ENCODE results near the gene SEPTIN10. TPM values are rescaled to one million over a fixed set of nuclear protein-coding genes. Genes with fewer than 3 reads are reported as not detected.

SEPTIN10 gene
- total RNA-seq (ENCODE audit: unreplicated experiment), result 75.2 TPM
- long read RNA-seq, transcript SEPT10-202 (11 exons, 3,071 nt), result major isoform, 5 of 12 reads
- long read RNA-seq, partial matches to known transcripts, result 4 of 12 reads
- long read RNA-seq, other reads (novel, unspliced or antisense), result 2 of 12 reads

GRCh38 chr2:109613922-109614714 is at the start of gene SEPTIN10, which contains the start of gene SOWAHC:
TSS of gene SEPTIN10 (minus strand) at chr2:109613966. CDS start at chr2:109613827, 139 bp downstream.
TSS of gene SOWAHC (plus strand) at chr2:109614364. CDS start at chr2:109614490, 126 bp downstream.
- Mint-ChIP-seq H3K36me3 (ENCODE audit: unreplicated experiment) (no peaks in the 10 kb centered on the region), H3K4me3 (ENCODE audit: unreplicated experiment) (peak within 1 kb of the TSS; percentile 100), H3K27ac (ENCODE audit: unreplicated experiment) (peak within 1 kb of the TSS; percentile 90), H3K9me3 (ENCODE audit: unreplicated experiment) (peaks cover 8% of the 10 kb centered on the region), H3K27me3 (ENCODE audit: unreplicated experiment) (peaks cover 6% of the 10 kb centered on the region), H3K4me1 (ENCODE audit: low read depth, unreplicated experiment) (peaks cover 26% of the 10 kb centered on the region)
- DNase-seq, result peak; percentile 97
- TF ChIP-seq, protein P1, sequence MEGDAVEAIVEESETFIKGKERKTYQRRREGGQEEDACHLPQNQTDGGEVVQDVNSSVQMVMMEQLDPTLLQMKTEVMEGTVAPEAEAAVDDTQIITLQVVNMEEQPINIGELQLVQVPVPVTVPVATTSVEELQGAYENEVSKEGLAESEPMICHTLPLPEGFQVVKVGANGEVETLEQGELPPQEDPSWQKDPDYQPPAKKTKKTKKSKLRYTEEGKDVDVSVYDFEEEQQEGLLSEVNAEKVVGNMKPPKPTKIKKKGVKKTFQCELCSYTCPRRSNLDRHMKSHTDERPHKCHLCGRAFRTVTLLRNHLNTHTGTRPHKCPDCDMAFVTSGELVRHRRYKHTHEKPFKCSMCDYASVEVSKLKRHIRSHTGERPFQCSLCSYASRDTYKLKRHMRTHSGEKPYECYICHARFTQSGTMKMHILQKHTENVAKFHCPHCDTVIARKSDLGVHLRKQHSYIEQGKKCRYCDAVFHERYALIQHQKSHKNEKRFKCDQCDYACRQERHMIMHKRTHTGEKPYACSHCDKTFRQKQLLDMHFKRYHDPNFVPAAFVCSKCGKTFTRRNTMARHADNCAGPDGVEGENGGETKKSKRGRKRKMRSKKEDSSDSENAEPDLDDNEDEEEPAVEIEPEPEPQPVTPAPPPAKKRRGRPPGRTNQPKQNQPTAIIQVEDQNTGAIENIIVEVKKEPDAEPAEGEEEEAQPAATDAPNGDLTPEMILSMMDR (IDR thresholded peaks at IDR 0.05; ENCODE audit: partially characterized antibody, unreplicated experiment), result no peak

DNA sequence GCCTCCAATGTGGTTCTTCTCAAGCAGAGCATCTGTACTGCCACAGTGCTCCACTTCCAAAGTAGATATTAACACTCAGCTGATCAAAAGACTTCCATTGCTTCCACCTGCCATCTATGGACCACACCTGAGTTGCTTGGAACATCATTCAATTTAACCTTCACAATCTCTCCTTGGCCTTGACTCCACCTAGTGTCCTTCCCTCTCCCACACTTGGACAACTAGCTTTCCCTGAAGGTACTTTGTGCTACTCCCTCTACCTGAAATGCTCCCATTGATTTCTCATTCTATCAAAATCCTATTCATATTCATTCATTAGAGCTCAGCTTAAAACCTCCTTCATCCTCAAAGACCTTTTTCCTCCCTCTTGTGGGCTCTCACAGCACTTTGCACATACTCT is 49.1 kb upstream of the SEPTIN10 start:
- DNase-seq, result no peak
- H3K36me3 Mint-ChIP-seq (ENCODE audit: unreplicated experiment), result no peaks in the 10 kb centered on the region
- no peak overlapping the region for H3K4me3 Mint-ChIP-seq (ENCODE audit: unreplicated experiment)
- H3K4me1 Mint-ChIP-seq (ENCODE audit: low read depth, unreplicated experiment), result peaks cover 26% of the 10 kb centered on the region
- H3K27ac Mint-ChIP-seq (ENCODE audit: unreplicated experiment), result no peak overlapping the region
- peaks cover 15% of the 10 kb centered on the region for H3K9me3 Mint-ChIP-seq (ENCODE audit: unreplicated experiment)
- TF ChIP-seq, protein P1 (IDR thresholded peaks at IDR 0.05; ENCODE audit: partially characterized antibody, unreplicated experiment), result no peak
- peaks cover 5% of the 10 kb centered on the region for H3K27me3 Mint-ChIP-seq (ENCODE audit: unreplicated experiment)

DNA sequence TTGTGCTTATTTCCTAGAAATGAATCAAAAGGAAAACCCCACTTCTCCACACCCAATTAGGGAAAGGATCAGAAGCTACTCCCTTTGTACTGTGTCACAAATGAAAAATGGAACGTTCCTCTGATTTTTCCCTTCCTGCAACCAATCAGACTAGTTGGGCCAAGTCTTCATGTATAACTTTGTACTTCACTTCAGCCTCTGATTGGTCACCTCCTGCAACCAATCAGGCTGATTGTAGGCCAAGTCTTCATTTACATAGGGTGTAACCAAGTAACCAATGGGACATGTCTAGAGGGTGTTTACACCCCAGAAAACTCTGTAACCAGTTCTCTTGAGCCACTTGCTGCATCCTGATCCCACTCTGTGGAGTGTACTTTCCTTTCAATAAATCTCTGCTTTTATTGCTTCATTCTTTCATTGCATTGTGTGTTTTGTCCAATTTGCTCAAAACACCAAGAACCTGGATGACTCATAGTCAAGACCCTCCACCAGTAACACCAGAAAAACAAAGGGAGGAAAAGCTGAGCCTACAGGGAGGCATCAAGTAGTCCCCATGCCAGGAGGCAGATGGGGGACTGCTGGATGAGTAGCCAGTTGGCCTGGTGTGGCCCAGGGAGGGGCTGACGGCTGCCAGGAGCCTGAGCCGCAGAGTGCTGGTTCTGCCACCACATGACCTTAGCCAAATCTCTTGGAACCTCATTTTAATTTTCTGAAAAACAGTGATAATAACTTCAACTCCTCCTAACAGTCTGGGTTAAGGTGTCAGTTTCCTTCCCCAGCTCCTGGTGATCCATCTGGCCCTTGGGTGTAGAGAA is 46.5 kb upstream of the SEPTIN10 start:
- DNase-seq, result no peak
- peaks cover 35% of the 10 kb centered on the region for H3K4me1 Mint-ChIP-seq (ENCODE audit: low read depth, unreplicated experiment)
- peak overlapping the region; percentile 61 for H3K4me3 Mint-ChIP-seq (ENCODE audit: unreplicated experiment)
- peaks cover 5% of the 10 kb centered on the region for H3K27me3 Mint-ChIP-seq (ENCODE audit: unreplicated experiment)
- H3K27ac Mint-ChIP-seq (ENCODE audit: unreplicated experiment), result peak overlapping the region; percentile 98
- no peaks in the 10 kb centered on the region for H3K36me3 Mint-ChIP-seq (ENCODE audit: unreplicated experiment)
- peaks cover 15% of the 10 kb centered on the region for H3K9me3 Mint-ChIP-seq (ENCODE audit: unreplicated experiment)
- TF ChIP-seq, protein P1 (IDR thresholded peaks at IDR 0.05; ENCODE audit: partially characterized antibody, unreplicated experiment), result no peak

GRCh38 chr2:109659396-109660045 is 45.8 kb upstream of the SEPTIN10 start:
- DNase-seq, result peak; percentile 67
- Mint-ChIP-seq H3K4me3 (ENCODE audit: unreplicated experiment) (peak overlapping the region; percentile 12), H3K9me3 (ENCODE audit: unreplicated experiment) (peaks cover 13% of the 10 kb centered on the region), H3K27ac (ENCODE audit: unreplicated experiment) (peak overlapping the region; percentile 98), H3K4me1 (ENCODE audit: low read depth, unreplicated experiment) (peaks cover 38% of the 10 kb centered on the region), H3K36me3 (ENCODE audit: unreplicated experiment) (no peaks in the 10 kb centered on the region), H3K27me3 (ENCODE audit: unreplicated experiment) (peaks cover 5% of the 10 kb centered on the region)
- TF ChIP-seq, protein P1 (IDR thresholded peaks at IDR 0.05; ENCODE audit: partially characterized antibody, unreplicated experiment), result no peak

Measured in glutamatergic neuron (in vitro differentiated cells).